Loucy (cell line): ENCODE measurements around the gene GRID1.

Experiments
- H2AFZ ChIP-seq: fragments of 200-600 bp; sonication (generic); 2 replicates; pipeline ENCODE4 v1.6.0; 2016; ENCODE audit warnings: antibody characterized with exemption, mild to moderate bottlenecking, low read length, moderate library complexity
- H3F3A ChIP-seq: fragments of 200-600 bp; 2 replicates; pipeline ENCODE4 v1.6.0; 2016; ENCODE audit warnings: antibody characterized with exemption, low read depth, mild to moderate bottlenecking
- H3K27me3 ChIP-seq: fragments of 200-600 bp; sonication (generic); 2 replicates; pipeline ENCODE4 v1.6.1; 2014; ENCODE audit warnings: low read length, mild to moderate bottlenecking; ENCODE audit not compliant: insufficient read depth, poor library complexity, severe bottlenecking
- H3K36me3 ChIP-seq: fragments of 200-600 bp; sonication (generic); 2 replicates; pipeline ENCODE4 v1.6.1; 2016; ENCODE audit warnings: low read length; ENCODE audit not compliant: insufficient read depth
- H3K4me1 ChIP-seq: fragments of 200-600 bp; sonication (generic); 2 replicates; pipeline ENCODE4 v1.5.1; 2014; ENCODE audit warnings: low read length, mild to moderate bottlenecking; ENCODE audit not compliant: insufficient read depth, poor library complexity, severe bottlenecking
- H3K4me2 ChIP-seq: fragments of 200-600 bp; sonication (generic); 2 replicates; pipeline ENCODE4 v1.6.0; 2014; ENCODE audit warnings: antibody characterized with exemption, low read length, low read depth, mild to moderate bottlenecking; ENCODE audit not compliant: poor library complexity, severe bottlenecking
- H3K4me3 ChIP-seq: fragments of 200-600 bp; sonication (generic); 2 replicates; pipeline ENCODE4 v1.5.1; 2014; ENCODE audit warnings: low read length, mild to moderate bottlenecking, mixed read lengths; ENCODE audit not compliant: poor library complexity, severe bottlenecking
- H3K79me2 ChIP-seq: fragments of 200-600 bp; sonication (generic); 2 replicates; pipeline ENCODE4 v1.6.1; 2014; ENCODE audit warnings: low read length; ENCODE audit not compliant: insufficient read depth
- H3K9ac ChIP-seq: fragments of 200-600 bp; sonication (generic); 2 replicates; pipeline ENCODE4 v1.6.0; 2014; ENCODE audit warnings: mild to moderate bottlenecking, low read depth, low read length, moderate library complexity; ENCODE audit not compliant: poor library complexity, severe bottlenecking
- H3K9me2 ChIP-seq: fragments of 200-600 bp; sonication (generic); replicated peaks from 2 replicates; pipeline ENCODE4 v1.6.1; 2016; ENCODE audit warnings: low read depth, low read length, mixed read lengths
- H3K9me3 ChIP-seq: fragments of 200-600 bp; sonication (generic); 2 replicates; pipeline ENCODE4 v1.6.1; 2014; ENCODE audit warnings: mild to moderate bottlenecking, antibody characterized with exemption, low read length, low read depth; ENCODE audit not compliant: insufficient read depth
- H4K20me1 ChIP-seq: fragments of 200-600 bp; sonication (generic); 2 replicates; pipeline ENCODE4 v1.6.0; 2014; ENCODE audit warnings: antibody characterized with exemption, low read length, mild to moderate bottlenecking; ENCODE audit not compliant: insufficient read depth, poor library complexity, severe bottlenecking
- EZH2phosphoT487 ChIP-seq: fragments of 200-600 bp; IDR thresholded peaks from 2 replicates; pipeline ENCODE4 v1.6.1; 2018; ENCODE audit warnings: antibody characterized with exemption, mild to moderate bottlenecking, moderate library complexity, borderline replicate concordance
- TF ChIP-seq, protein P1 (sequence below): fragments of 200-600 bp; sonication (generic); conservative IDR thresholded peaks from 2 replicates; pipeline ENCODE4 v1.5.1; 2014; ENCODE audit warnings: mild to moderate bottlenecking, antibody characterized with exemption, low read length

The GRID1 gene

DNA sequence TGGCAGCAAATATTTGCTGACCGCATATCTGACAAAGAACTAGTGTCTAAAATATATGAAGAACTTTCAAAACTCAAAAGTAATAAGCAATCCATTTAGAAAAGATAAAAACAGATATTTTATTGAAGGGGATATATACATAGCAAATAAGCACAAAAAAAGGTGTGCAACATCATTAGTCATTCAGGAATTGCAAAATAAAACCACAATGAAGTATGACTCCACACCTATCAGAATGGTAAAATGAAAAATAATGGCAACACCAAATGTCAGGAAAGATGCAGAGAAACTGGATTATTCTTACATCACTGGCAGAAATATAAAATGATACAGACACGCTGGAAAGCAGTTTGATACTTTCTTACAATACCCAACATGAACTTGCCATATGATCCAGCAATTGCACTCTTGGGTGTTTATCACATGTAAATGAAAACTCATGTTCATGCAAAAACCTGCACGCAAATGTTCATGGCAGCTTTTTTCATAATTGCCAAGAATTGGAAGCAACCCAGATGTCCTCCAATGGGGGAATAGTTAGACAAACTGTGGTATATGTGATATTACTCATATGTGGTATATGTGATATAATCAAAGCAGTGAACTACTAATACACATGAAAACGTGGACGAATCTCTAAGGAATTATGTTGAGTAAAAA is 645.5 kb downstream of the GRID1 start:
- Histone ChIP-seq H3K9me2 (no peaks in the 10 kb centered on the region), H4K20me1 (no peaks in the 10 kb centered on the region), H3K79me2 (no peaks in the 10 kb centered on the region), H3F3A (no peaks in the 10 kb centered on the region), H3K4me3 (no peak overlapping the region), H2AFZ (no peak overlapping the region), H3K4me1 (no peaks in the 10 kb centered on the region), H3K9me3 (no peaks in the 10 kb centered on the region; the same call in 1 of the 2 replicates), H3K9ac (no peak overlapping the region), H3K36me3 (no peaks in the 10 kb centered on the region), H3K4me2 (no peak overlapping the region), H3K27me3 (no peaks in the 10 kb centered on the region)
- TF ChIP-seq EZH2phosphoT487: no peak
- TF ChIP-seq, protein P1, sequence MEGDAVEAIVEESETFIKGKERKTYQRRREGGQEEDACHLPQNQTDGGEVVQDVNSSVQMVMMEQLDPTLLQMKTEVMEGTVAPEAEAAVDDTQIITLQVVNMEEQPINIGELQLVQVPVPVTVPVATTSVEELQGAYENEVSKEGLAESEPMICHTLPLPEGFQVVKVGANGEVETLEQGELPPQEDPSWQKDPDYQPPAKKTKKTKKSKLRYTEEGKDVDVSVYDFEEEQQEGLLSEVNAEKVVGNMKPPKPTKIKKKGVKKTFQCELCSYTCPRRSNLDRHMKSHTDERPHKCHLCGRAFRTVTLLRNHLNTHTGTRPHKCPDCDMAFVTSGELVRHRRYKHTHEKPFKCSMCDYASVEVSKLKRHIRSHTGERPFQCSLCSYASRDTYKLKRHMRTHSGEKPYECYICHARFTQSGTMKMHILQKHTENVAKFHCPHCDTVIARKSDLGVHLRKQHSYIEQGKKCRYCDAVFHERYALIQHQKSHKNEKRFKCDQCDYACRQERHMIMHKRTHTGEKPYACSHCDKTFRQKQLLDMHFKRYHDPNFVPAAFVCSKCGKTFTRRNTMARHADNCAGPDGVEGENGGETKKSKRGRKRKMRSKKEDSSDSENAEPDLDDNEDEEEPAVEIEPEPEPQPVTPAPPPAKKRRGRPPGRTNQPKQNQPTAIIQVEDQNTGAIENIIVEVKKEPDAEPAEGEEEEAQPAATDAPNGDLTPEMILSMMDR: no peak

DNA sequence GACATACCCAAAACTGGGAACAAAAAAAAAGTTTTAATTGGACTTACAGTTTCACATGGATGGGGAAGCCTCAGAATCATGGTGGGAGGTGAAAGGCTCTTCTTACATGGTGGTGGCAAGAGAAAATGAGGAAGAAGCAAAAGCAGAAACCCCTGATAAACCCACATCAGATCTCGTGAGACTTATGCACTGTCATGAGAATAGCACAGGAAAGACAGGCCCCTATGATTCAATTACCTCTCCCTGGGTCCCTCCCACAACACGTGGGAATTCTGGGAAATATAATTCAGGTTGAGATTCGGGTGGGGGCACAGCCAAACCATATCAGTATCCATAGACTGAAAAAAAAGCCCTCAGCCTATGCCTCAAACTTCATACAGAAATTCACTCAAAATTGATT is 647.2 kb downstream of the GRID1 start:
- Histone ChIP-seq H3K27me3 (no peaks in the 10 kb centered on the region), H3K36me3 (no peaks in the 10 kb centered on the region), H2AFZ (no peak overlapping the region), H3K9me2 (no peaks in the 10 kb centered on the region), H3K9me3 (no peaks in the 10 kb centered on the region), H4K20me1 (no peaks in the 10 kb centered on the region), H3K4me3 (no peak overlapping the region), H3K9ac (no peak overlapping the region), H3K4me2 (no peak overlapping the region), H3F3A (no peaks in the 10 kb centered on the region), H3K4me1 (no peaks in the 10 kb centered on the region), H3K79me2 (no peaks in the 10 kb centered on the region)
- TF ChIP-seq, protein P1: no peak

DNA sequence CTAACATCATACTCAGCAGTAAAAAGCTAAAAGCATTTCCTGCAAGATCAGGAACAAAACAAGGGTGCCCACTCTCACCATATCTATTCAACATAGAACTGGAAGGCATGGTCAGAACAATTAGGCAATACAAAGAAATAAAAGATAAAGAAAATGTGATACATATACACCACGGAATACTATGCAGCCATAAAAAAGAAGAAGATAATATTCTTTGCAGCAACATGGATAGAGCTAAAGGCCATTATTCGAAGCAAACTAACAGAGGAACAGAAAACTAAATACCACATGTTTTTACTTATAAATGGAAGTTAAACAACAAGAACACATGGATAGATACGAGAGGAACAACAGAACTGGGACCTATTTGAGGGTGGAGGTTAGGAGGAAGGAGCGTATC is 652.7 kb downstream of the GRID1 start:
- H3K4me3 ChIP-seq: no peak overlapping the region
- no peak overlapping the region for H3K9ac ChIP-seq
- H4K20me1 ChIP-seq: no peaks in the 10 kb centered on the region
- no peaks in the 10 kb centered on the region for H3K9me2 ChIP-seq
- H3K27me3 ChIP-seq: no peaks in the 10 kb centered on the region
- TF ChIP-seq EZH2phosphoT487: no peak
- TF ChIP-seq, protein P1: no peak
- no peak overlapping the region for H2AFZ ChIP-seq
- H3K4me1 ChIP-seq: no peaks in the 10 kb centered on the region
- no peak overlapping the region for H3K4me2 ChIP-seq
- H3K36me3 ChIP-seq: no peaks in the 10 kb centered on the region
- H3F3A ChIP-seq: no peaks in the 10 kb centered on the region
- H3K79me2 ChIP-seq: no peaks in the 10 kb centered on the region
- H3K9me3 ChIP-seq: no peaks in the 10 kb centered on the region
